PC-9 (cell line): ENCODE results near the gene MRPL4. TPM values are rescaled to one million over a fixed set of nuclear protein-coding genes. Genes with fewer than 3 reads are reported as not detected.
A peak's percentile ranks its signal among the peaks of the same experiment; 100 is the strongest.

Source experiments
- BruUV-seq: library from RNA; stranded (reverse); fragments of 400-500 nt; replicated peaks from 2 replicates; lab custom pipeline; 2021; lab: Mats Ljungman, UMichigan
- CTCF ChIA-PET: fragments of 300-600 bp; sonication (Branson Sonifier 250); formaldehyde crosslinking; loops from one replicate; lab custom pipeline; 2022; ENCODE audit warnings: antibody characterized with exemption; lab: Charles Lee
- POLR2A ChIA-PET: fragments of 300-600 bp; sonication (Branson Sonifier 250); formaldehyde crosslinking; loops from one replicate; lab custom pipeline; 2022; ENCODE audit warnings: antibody characterized with exemption; ENCODE audit not compliant: unreplicated experiment; lab: Charles Lee
- DNase-seq, 2 experiments: peaks; one replicate each; pipeline versions ENCODE4 v3.0.0 to v3.0.0-alpha.2; 2015 to 2022; ENCODE audit warnings: mixed read lengths in 1 of 2
- H2AFZ ChIP-seq: fragments of 200-600 bp; sonication (generic); 2 replicates; pipeline ENCODE4 v1.8.1; 2017; ENCODE audit warnings: antibody characterized with exemption
- H3F3A ChIP-seq: fragments of 200-600 bp; sonication (generic); 2 replicates; pipeline ENCODE4 v1.8.1; 2017; ENCODE audit warnings: antibody characterized with exemption, mild to moderate bottlenecking, low read depth; ENCODE audit not compliant: insufficient read depth
- H3K27ac ChIP-seq: fragments of 200-600 bp; sonication (generic); 2 replicates; pipeline ENCODE4 v1.6.1; 2016; ENCODE audit warnings: mixed run types
- H3K27me3 ChIP-seq: fragments of 200-600 bp; sonication (generic); 2 replicates; pipeline ENCODE4 v1.6.1; 2016; ENCODE audit warnings: low read depth, mixed run types; ENCODE audit not compliant: insufficient read depth
- H3K36me3 ChIP-seq: fragments of 200-600 bp; sonication (generic); 2 replicates; pipeline ENCODE4 v1.6.1; 2016; ENCODE audit warnings: low read depth, mixed run types
- H3K4me1 ChIP-seq: fragments of 200-600 bp; sonication (generic); replicated peaks from 2 replicates; pipeline ENCODE4 v1.6.1; 2016; ENCODE audit warnings: mixed run types; ENCODE audit not compliant: insufficient read depth
- H3K4me2 ChIP-seq: fragments of 200-600 bp; sonication (generic); 2 replicates; pipeline ENCODE4 v1.6.1; 2017; ENCODE audit warnings: mixed run types
- H3K4me3 ChIP-seq: fragments of 200-600 bp; sonication (generic); 2 replicates; pipeline ENCODE4 v1.6.1; 2016; ENCODE audit warnings: mixed run types
- H3K79me2 ChIP-seq: fragments of 200-600 bp; sonication (generic); 2 replicates; pipeline ENCODE4 v1.6.1; 2017; ENCODE audit warnings: low read depth, mixed run types
- H3K9me2 ChIP-seq: fragments of 200-600 bp; sonication (generic); 2 replicates; pipeline ENCODE4 v1.8.1; 2017; ENCODE audit warnings: mild to moderate bottlenecking; ENCODE audit not compliant: insufficient read depth
- H3K9me3 ChIP-seq: fragments of 200-600 bp; sonication (generic); 2 replicates; pipeline ENCODE4 v1.8.1; 2016; ENCODE audit warnings: low read depth; ENCODE audit not compliant: insufficient read depth
- H4K20me1 ChIP-seq: fragments of 200-600 bp; sonication (generic); 2 replicates; pipeline ENCODE4 v1.8.1; 2017; ENCODE audit not compliant: insufficient read depth
- CTCF ChIP-seq: fragments of 200-600 bp; sonication (generic); conservative IDR thresholded peaks from 2 replicates; pipeline ENCODE4 v1.6.1; 2017; ENCODE audit warnings: mixed run types, antibody characterized with exemption, mild to moderate bottlenecking, moderate library complexity
- EZH2 ChIP-seq: fragments of 200-600 bp; sonication (generic); IDR thresholded peaks from 2 replicates; pipeline ENCODE4 v1.8.0; 2017; ENCODE audit warnings: antibody characterized with exemption, low read depth
- intact Hi-C: fragments of 100-400 bp; cut with micrococcal nuclease; formaldehyde crosslinking; loops from one replicate; pipeline ENCODE4 v1.10.0; 2022; ENCODE audit not compliant: unreplicated experiment
- total RNA-seq: library from RNA; stranded (reverse); gene quantifications from 2 replicates; pipeline ENCODE4 v1.2.3, GENCODE V29; 2021

MRPL4 gene
- total RNA-seq, 1 experiment from 2014 or later, result 98.2 TPM

- CTCF ChIA-PET, result interaction anchor here (0.7 kb wide), 3 partner anchors 12 to 280 kb away, joined by 3 to 17 read pairs (median 3); no protein-coding TSS in a partner anchor
- Histone ChIP-seq H3K27me3 (no peaks in the 10 kb centered on the region), H3K79me2 (no peaks in the 10 kb centered on the region), H2AFZ (no peak overlapping the region), H3F3A (peaks cover 44% of the 10 kb centered on the region), H3K4me2 (peak overlapping the region; percentile 49), H3K4me1 (peaks cover 41% of the 10 kb centered on the region), H3K36me3 (no peaks in the 10 kb centered on the region), H3K4me3 (no peak overlapping the region), H3K9me2 (no peaks in the 10 kb centered on the region), H3K27ac (peak overlapping the region; percentile 67), H4K20me1 (no peaks in the 10 kb centered on the region), H3K9me3 (no peaks in the 10 kb centered on the region)
- BruUV-seq, result no TSS peak
- no peak for TF ChIP-seq EZH2
- no peak for TF ChIP-seq CTCF
- intact Hi-C loops, result no loop called here
- POLR2A ChIA-PET, result interaction anchor here (0.7 kb wide), 1 partner anchor 9 kb away, joined by 3 read pairs; no protein-coding TSS in a partner anchor
- DNase-seq, result peak; percentile 25 to 97
Measured at GRCh38 chr19:10214784-10215183, 37.2 kb upstream of the MRPL4 start.

DNA sequence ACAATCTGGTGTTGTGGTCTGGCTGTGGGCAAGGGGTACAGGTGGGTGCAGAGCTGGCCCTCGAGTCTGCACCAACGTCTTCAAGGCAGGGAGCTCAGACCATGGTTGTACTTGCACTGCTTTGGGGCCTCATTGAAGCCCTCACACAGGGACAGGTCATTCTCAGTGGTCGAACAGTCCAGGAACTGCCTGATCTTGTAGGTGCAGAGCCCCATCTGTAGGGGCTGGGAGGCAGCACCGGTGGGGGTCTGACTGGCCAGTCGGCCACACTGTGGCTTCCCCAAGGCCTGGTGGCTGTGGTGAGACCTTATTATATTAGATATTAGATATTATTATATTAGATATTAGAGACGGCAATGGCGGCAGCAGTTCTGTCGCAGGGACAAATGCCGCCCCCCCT lies 34.9 kb upstream of the MRPL4 start:
- intact Hi-C loops, result no loop called here
- Histone ChIP-seq H3K27me3 (no peaks in the 10 kb centered on the region), H2AFZ (no peak overlapping the region), H3K9me2 (no peaks in the 10 kb centered on the region), H3K27ac (no peak overlapping the region), H3F3A (peaks cover 44% of the 10 kb centered on the region), H3K36me3 (no peaks in the 10 kb centered on the region), H3K4me2 (no peak overlapping the region), H3K4me1 (peaks cover 41% of the 10 kb centered on the region), H3K9me3 (no peaks in the 10 kb centered on the region), H3K4me3 (no peak overlapping the region), H3K79me2 (no peaks in the 10 kb centered on the region), H4K20me1 (no peaks in the 10 kb centered on the region)
- CTCF ChIA-PET, result interaction anchor here (0.5 kb wide), 1 partner anchor 1766 kb away, joined by 3 read pairs; no protein-coding TSS in a partner anchor
- POLR2A ChIA-PET, result interaction anchor here (0.6 kb wide), 1 partner anchor 380 kb away, joined by 31 read pairs; no protein-coding TSS in a partner anchor
- no peak for DNase-seq
- TF ChIP-seq EZH2, result no peak
- no peak for TF ChIP-seq CTCF
- BruUV-seq, result no TSS peak

DNA sequence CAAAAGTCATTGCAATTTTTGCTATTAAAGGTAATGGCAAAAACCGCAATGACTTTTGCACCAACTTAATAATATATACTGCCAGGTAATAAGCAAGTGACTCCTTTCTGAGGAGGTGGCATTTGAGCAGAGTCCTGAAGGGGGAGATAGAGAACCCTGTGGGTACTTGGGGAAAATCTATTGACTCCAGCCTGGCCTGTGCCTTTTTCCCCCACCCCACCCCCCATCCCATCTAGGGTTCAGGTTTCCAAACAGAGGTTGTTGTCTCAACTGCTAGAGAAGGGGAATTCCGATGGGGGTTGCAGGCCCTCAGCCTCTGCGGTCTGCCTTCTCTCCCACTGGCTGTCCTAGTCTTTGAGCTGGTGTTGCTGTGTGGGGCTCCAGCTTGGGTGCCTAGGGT lies 32.3 kb upstream of the MRPL4 start:
- no peak overlapping the region for H3K27ac ChIP-seq
- H3K36me3 ChIP-seq, result no peaks in the 10 kb centered on the region
- no peaks in the 10 kb centered on the region for H3K9me3 ChIP-seq
- BruUV-seq, result no TSS peak
- no peak for TF ChIP-seq EZH2
- TF ChIP-seq CTCF, result peak; percentile 69
- no peak overlapping the region for H3K4me3 ChIP-seq
- H3F3A ChIP-seq, result peaks cover 34% of the 10 kb centered on the region
- H3K4me2 ChIP-seq, result no peak overlapping the region
- H3K27me3 ChIP-seq, result no peaks in the 10 kb centered on the region
- intact Hi-C loops, result no loop called here
- H3K4me1 ChIP-seq, result peaks cover 30% of the 10 kb centered on the region
- H3K9me2 ChIP-seq, result no peaks in the 10 kb centered on the region
- no peak overlapping the region for H2AFZ ChIP-seq
- no peaks in the 10 kb centered on the region for H3K79me2 ChIP-seq
- ChIA-PET CTCF (interaction anchor here (0.7 kb wide), 1 partner anchor 137 kb away, joined by 11 read pairs; no protein-coding TSS in a partner anchor), POLR2A (interaction anchor here (0.7 kb wide), 1 partner anchor 54 kb away, joined by 9 read pairs; no protein-coding TSS in a partner anchor)
- DNase-seq, result peak; percentile 31 to 68
- H4K20me1 ChIP-seq, result no peaks in the 10 kb centered on the region
